Measurements from ENCODE around the gene TMEM209.
"Not testable (repeated sequence)": the region's sequence is repeated elsewhere in the genome, so short reads cannot be mapped to it uniquely, and the experiment has no call there.

TMEM209 gene

DNA sequence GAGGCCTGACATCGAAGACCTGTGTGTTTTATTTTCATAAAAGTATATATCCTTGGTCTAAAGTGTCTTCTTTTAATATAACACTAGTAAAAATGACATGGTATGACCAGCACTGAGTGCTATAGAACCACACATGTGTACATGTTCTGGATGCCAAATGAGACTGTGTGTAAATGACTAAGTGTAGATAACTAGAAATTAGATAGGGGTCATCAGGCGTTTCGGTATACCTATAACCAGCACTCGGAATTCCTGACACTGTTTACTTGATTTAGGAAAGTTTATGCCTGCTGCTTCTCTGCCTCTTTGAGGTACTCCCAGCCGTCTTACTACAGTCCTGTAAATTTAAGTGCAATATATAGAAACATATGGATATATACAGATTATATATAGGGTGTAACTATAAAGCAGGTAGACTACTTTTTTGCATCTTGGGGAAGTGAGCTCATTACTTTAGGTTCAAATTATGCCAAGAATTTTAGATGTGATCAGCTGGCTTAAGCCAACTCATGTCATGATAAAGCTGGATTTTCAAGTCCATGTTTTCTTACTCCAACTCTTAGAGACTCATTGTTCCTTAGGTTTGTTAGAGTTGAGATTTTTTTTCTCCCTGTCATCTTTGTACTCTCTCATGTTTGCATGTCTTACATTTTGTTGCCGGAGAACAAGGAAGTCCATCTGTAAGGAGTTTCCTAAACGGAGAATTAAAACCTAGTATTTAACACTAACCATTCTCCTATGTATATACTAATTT is 72.0 kb downstream of the TMEM209 start:
- no peaks in the 10 kb centered on the region for H3K9me3 Mint-ChIP-seq
- H3K4me1 Mint-ChIP-seq = peaks cover 8% of the 10 kb centered on the region
- H3K27ac Mint-ChIP-seq = no peak overlapping the region
- no peaks in the 10 kb centered on the region for H3K27me3 Mint-ChIP-seq
- H3K36me3 Mint-ChIP-seq = peaks cover 13% of the 10 kb centered on the region
- no peak overlapping the region for H3K4me3 Mint-ChIP-seq

DNA sequence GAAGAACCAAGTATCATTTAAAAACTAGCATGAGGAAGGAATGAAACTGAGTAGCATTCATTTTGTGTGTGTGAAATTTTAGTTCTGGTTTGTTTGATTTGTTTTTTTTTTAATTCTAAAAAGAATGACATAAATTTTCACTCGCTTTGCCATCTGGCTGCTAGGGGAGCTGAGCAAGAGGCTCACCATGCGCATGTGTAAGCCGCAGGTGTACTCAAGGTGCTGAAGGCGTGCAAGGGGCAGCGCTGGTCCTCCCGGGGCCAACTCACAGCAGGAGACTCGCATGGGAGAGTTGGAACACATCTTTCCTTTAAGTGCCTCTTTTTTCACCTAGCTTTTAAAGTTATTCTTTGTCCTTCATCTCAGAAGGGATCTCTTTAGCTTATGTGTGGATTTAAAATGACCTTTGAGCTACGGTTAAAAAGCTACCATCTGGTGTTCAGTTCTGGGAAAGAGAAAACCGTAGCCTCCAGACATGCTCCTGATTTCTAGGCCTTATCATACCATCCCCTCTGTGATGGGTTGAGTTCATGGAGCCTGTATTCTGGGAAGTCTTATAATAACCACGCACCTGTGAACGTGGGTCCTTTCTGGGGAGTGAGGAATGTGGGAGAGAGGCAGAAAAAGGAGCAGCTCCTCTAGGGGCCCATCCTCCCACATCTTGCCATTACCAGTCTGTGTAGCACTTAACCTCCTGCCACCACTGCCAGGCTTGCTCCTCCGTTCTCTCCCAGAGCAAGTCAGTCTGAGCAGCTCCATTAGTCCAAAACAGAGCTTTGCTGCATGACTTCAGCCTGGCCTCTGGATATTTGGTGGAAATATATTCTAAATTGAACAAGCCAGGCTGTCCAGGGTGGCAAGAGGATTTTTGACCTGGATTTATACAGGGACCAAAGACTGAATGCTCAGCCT is 73.0 kb downstream of the TMEM209 start:
- Mint-ChIP-seq H3K9me3 (no peaks in the 10 kb centered on the region), H3K27ac (no peak overlapping the region), H3K27me3 (no peaks in the 10 kb centered on the region), H3K4me1 (peaks cover 8% of the 10 kb centered on the region), H3K4me3 (no peak overlapping the region), H3K36me3 (peaks cover 13% of the 10 kb centered on the region)

DNA sequence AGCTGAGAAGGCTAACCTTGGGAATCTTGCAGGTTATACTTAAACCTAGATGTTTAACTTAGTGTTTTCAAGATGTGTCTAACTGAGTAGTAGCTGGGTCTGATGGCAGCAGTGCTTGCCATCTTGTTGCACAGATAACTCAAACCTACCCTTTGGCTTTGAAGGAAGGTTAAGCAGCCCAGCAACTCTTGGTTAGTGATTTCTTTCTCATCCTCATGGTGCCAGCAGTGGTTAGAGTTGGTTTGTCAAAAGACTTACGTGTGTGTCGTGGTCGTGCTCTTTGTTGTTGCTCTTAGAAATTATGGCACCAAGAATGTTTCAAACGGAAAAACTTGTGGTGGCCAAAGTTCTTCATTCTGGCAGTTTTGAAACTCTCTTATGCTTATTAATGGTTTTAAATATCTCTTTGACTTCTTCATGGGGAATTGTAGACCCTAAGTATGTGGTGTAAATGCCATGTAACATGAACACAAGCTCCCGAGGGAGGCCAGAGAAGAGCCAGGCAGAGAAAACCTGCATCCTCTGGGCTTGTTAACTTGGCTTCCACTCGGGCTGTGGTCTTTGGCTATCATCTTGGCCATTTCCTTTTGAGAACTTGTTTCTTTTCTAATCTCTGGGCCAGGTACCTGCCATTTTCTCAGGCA is 73.9 kb downstream of the TMEM209 start:
- Mint-ChIP-seq H3K27ac (no peak overlapping the region), H3K27me3 (no peaks in the 10 kb centered on the region), H3K4me1 (peaks cover 8% of the 10 kb centered on the region), H3K36me3 (peaks cover 18% of the 10 kb centered on the region), H3K4me3 (no peak overlapping the region), H3K9me3 (no peaks in the 10 kb centered on the region)

DNA sequence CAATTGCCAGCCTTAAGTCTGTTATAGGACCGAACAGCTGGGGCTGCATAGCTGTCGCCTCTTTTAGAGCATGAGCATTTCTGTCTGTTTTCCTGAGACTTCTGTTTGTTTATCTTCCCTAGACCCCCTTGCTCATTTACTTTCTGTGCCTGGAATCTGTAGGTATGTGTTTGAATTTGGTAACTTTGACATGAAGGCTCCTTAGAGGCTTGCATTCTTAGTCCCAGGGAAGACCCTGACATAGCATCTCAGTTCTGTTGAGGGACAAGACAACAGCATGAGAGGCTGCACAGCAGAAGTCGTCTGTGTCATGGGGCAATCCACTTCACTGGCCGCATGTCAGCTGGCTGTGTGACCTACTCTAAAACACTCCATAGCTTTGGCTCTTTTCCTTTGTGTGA is 76.2 kb downstream of the TMEM209 start:
- H3K4me1 Mint-ChIP-seq = no peaks in the 10 kb centered on the region
- H3K9me3 Mint-ChIP-seq = no peaks in the 10 kb centered on the region
- no peak overlapping the region for H3K27ac Mint-ChIP-seq
- H3K27me3 Mint-ChIP-seq = no peaks in the 10 kb centered on the region
- H3K36me3 Mint-ChIP-seq = peaks cover 16% of the 10 kb centered on the region
- no peak overlapping the region for H3K4me3 Mint-ChIP-seq

DNA sequence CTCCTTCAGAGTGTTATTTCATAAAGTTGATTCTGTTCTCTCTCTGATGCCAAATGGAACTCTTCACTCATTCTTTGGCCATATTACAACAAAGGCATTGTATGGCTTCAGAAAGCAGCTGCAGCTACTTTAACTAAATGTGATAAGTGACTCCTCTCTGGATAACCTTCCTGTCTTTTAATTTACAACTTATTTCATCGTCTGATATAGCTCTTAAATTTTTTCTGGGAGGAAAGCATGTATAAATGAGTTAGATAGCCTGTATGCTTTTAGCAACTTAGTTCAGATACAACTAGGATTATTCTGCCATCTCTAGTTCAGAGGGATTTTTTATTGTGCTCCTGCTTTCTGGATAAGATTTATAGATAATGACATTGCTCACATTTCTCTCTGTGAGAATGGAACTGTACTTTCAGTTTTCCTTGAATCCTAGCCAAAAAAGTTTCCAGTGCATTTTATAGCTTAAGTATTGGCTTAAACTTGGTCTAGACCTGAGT is 77.3 kb downstream of the TMEM209 start:
- H3K9me3 Mint-ChIP-seq = no peaks in the 10 kb centered on the region
- no peaks in the 10 kb centered on the region for H3K27me3 Mint-ChIP-seq
- no peaks in the 10 kb centered on the region for H3K4me1 Mint-ChIP-seq
- no peak overlapping the region for H3K4me3 Mint-ChIP-seq
- peaks cover 20% of the 10 kb centered on the region for H3K36me3 Mint-ChIP-seq
- no peak overlapping the region for H3K27ac Mint-ChIP-seq

DNA sequence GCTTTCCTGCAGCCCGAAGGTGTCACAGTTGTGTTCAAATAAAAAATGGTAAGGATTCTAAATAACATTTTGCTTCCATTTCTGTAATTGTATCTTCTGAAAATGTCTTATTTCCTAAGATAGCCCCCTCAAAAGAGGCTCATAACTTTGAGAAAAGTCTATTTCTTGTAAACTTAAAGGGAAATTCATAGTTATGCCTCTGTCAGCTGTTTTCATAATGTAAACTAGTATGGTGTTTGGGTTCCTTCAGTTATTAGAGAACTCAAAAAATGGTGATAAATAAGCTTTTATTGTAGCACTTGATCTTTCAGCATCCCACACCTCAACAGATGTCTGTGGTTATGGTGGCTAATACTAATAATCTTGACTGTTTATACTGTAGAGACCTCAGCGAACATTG is 77.8 kb downstream of the TMEM209 start:
- peaks cover 23% of the 10 kb centered on the region for H3K36me3 Mint-ChIP-seq

DNA sequence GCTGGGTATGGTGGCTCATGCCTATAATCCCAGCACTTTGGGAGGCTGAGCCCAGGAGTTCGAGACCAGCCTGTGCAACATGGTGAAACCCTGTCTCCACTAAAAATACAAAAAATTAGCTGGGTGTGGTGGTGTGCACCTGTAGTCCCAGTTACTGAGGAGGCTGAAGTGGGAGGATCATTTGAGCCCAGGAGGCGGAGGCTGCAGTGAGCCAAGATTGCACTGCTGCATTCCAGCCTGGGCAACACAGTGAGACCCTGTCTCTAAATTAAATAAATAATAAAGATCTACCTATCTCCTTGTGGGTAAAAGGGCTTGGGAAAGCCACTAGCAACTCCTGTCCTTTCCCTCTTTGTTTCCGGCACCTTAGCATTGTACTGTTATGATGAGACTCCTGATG is 78.4 kb downstream of the TMEM209 start:
- H3K36me3 Mint-ChIP-seq = peaks cover 28% of the 10 kb centered on the region
- not testable (repeated sequence) for H3K4me1 Mint-ChIP-seq, H3K27ac Mint-ChIP-seq, H3K4me3 Mint-ChIP-seq, H3K9me3 Mint-ChIP-seq, H3K27me3 Mint-ChIP-seq

More for the DNA sequence above, 77.8 kb downstream of the TMEM209 start:
- no peaks in the 10 kb centered on the region for H3K4me1 Mint-ChIP-seq
- H3K27ac Mint-ChIP-seq = no peak overlapping the region
- H3K4me3 Mint-ChIP-seq = no peak overlapping the region
- no peaks in the 10 kb centered on the region for H3K27me3 Mint-ChIP-seq
- H3K9me3 Mint-ChIP-seq = no peaks in the 10 kb centered on the region

DNA sequence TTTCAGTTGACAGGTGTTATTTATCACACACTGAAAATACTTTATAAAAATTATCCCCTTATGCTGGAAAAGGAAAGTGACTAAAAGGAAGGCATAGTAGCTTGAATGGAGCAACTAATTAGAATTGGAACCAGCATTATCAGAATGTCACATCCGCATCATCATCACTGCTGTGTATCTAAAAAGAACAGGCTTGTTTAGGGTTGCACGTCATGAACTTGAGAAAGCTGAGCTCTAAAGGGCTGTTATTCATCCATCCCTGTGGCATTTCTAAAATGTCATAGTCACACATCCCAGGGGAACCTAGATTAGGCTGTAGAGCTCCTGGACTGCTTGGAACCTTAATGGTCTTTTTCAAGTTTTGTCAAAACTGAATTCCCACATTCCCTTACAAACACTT is 80.5 kb downstream of the TMEM209 start:
- no peaks in the 10 kb centered on the region for H3K27me3 Mint-ChIP-seq
- H3K4me3 Mint-ChIP-seq = no peak overlapping the region
- no peaks in the 10 kb centered on the region for H3K4me1 Mint-ChIP-seq
- no peaks in the 10 kb centered on the region for H3K9me3 Mint-ChIP-seq
- H3K27ac Mint-ChIP-seq = no peak overlapping the region
- H3K36me3 Mint-ChIP-seq = peaks cover 30% of the 10 kb centered on the region

DNA sequence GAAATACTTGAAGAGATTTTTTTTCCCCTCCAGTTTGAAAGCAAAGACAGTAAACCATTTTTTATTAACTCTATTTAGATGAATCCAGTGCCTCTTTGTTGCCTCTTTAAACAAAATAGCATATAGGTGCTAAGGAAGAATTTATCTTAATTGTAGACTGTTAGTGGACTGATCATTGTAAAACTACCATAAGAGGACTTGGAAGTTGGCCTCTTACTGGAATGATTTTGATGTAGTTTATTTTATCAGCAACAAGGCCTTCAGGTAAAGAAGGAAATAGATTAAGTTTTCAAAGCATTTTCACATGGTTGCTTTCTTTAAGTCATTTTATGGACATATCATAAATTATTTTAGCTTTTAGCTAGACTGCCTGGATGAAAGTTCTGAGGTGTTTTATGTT is 81.7 kb downstream of the TMEM209 start:
- no peaks in the 10 kb centered on the region for H3K4me1 Mint-ChIP-seq
- no peaks in the 10 kb centered on the region for H3K27me3 Mint-ChIP-seq
- H3K4me3 Mint-ChIP-seq = no peak overlapping the region
- no peak overlapping the region for H3K27ac Mint-ChIP-seq
- no peaks in the 10 kb centered on the region for H3K9me3 Mint-ChIP-seq
- peaks cover 24% of the 10 kb centered on the region for H3K36me3 Mint-ChIP-seq

DNA sequence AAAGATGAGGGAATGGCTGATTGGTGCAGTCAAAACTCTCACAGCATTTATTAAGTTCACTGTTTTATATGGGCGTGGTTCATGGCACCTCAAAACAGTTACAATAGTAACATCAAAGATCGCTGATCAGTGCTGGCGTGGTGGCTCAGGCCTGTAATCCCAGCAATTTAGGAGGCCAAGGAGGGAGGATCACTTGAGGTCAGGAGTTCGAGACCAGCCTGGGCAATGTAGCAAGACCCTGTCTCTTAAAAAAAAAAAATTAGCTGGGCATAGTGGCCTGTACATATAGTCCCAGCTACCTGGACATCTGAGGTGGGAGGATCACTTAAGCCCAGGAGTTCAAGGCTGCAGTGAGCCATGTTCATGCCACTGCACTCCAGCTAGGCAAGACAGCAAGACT is 86.4 kb downstream of the TMEM209 start:
- Mint-ChIP-seq H3K4me1 (no peaks in the 10 kb centered on the region), H3K9me3 (no peaks in the 10 kb centered on the region), H3K4me3 (no peak overlapping the region), H3K27ac (no peak overlapping the region), H3K36me3 (peaks cover 23% of the 10 kb centered on the region), H3K27me3 (no peaks in the 10 kb centered on the region)

DNA sequence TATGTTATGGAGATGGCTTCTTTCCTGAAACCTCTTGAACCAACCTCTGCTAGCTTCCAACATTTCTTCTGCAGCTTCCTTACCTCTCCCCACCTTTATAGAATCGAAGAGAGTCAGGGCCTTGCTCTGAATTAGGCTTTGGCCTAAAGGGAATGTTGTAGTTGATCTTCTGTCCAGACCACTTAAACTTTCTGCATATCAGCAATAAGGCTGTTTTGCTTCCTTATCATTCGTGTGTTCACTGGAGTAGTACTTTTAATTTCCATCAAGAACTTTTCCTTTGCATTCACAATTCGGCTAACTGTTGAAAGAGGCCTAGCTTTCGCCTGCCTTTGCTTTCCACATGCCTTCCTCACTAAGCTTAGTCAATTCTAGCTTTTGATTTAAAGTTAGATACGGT is 86.9 kb downstream of the TMEM209 start:
- peaks cover 22% of the 10 kb centered on the region for H3K36me3 Mint-ChIP-seq
- H3K27me3 Mint-ChIP-seq = no peaks in the 10 kb centered on the region
- no peak overlapping the region for H3K4me3 Mint-ChIP-seq
- no peak overlapping the region for H3K27ac Mint-ChIP-seq
- no peaks in the 10 kb centered on the region for H3K9me3 Mint-ChIP-seq
- no peaks in the 10 kb centered on the region for H3K4me1 Mint-ChIP-seq

DNA sequence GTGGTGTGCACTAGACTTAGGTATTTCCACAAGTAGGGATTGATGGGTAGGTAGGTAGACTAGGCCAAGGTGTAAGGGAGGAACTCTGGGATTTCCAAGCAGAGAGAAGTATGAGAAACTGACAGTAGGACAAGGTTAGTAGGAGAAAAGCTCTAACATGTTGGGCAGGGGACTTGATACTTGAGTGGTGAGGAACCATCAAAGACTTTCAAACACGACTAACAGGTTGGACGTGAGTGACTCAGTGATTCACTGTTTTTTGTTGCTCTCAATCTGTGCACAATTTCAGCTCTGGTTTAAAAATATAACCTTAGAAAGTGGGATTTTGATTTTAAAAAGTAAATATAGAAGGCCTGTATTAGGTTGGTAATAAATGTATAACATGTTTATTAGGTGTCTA is 90.4 kb downstream of the TMEM209 start:
- H3K9me3 Mint-ChIP-seq = no peaks in the 10 kb centered on the region
- H3K27me3 Mint-ChIP-seq = no peaks in the 10 kb centered on the region
- H3K4me3 Mint-ChIP-seq = no peak overlapping the region
- H3K36me3 Mint-ChIP-seq = peaks cover 7% of the 10 kb centered on the region
- no peak overlapping the region for H3K27ac Mint-ChIP-seq
- no peaks in the 10 kb centered on the region for H3K4me1 Mint-ChIP-seq

Measured in activated naive CD4-positive, alpha-beta T cell treated with anti-CD3 and anti-CD28 coated beads, Interleukin-2, amount 50 U/mL, for 24 hours (primary cell).